NOMO-1 treated with dmso at 0.1 percent for 144 hours (cell line): Measurements from ENCODE around the gene COL6A1.

Experiments used
- DNase-seq: peaks from one replicate; lab custom pipeline; 2025; ENCODE audit not compliant: unreplicated experiment; lab: John Stamatoyannopoulos, UW

COL6A1 gene

DNA sequence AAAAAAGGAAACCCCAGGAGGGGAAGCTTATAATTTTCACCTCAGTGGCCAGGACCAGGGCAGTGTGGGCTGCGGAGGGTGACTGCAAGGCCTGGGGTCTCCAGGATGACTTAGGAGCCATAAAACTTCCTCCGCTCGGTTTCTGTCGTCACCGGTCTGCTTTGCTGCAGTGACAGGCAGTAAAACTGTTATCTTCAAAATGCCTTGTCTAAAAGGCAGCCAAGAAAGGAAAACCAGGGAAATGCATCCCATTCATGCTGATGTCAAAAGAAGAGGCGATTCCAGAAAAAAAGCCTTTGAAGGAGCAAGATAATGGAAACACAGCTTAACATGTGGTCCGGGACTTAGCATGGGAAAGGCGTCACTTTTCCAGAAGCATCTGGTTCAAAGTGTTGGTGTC is 42.0 kb downstream of the COL6A1 start:
- no peak for DNase-seq

DNA sequence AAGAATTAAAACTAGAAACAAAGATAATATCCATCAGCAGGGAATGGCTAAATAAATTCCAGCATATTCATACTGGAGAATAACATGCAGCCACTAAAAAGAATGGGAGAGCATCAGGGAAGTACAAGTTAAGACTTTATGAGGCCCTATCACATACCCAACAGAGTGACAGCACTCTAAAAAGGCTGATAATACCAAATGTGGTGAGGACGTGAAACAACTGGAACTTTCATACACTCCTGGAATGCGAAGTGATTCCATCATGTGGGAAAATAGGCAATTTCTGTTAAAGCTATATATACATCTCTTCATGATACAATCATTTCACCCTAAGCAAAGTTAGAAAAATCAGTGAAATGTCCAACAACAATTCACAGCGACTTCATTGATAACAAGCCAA is 42.6 kb downstream of the COL6A1 start:
- DNase-seq = no peak

DNA sequence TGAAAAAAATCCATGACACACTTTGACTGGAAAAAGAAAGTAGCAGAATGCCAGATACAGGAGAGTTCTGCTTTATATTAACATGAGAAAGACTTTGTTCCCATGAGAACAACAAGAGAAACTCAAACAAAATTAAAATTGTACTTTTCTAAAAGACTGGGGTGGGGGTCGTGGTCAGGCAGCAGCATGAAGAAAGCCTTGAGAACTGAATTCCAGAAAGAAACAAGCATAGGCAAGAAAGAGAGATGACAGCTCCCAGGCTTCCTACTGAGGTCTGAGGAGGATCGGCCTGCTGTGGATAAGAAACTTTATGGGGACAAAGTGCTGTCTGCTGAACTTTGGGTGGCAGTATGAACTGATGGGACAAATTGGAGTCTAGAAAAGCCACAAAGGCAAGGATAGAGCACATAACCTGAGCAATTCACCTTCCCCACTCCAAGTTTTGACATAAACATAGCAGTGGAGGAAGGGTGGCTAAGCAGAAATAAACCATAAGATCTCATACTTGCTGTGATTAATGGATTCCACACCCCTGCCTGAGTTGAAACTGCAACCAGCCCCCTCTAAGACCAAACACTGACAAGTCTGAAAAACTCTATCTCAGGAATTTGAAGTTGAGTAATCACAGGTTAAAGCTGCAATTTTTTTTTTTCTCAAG is 43.7 kb downstream of the COL6A1 start:
- DNase-seq = no peak

DNA sequence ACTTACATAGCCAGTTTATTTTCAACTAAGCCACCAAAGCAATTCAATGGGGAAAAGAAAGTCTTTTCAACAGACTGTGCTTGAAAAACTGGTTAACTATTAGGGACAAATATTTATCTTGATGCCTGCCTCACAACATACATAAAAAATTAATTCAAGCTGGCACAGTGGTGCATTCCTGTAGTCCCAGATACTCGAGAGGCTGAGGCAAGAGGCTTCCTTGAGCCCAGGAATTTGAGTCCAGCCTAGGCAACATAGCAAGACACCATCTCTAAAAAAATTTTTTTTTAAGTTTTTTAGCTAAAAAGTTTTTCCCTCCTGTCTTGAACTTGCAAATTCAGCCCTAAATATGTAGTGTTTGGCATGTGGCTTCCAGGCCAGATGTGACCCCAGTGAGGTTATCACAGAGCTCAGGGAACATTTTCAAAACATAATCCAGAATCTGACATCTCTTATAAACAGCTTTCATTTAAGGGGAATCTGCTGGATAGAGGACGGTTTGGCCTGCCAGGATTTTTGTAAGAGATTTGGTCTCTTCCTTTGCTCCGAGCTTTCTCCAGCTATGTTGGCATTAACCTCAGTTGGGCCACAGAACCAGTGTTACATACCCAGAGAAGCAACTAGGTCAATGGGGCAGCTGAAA is 46.4 kb downstream of the COL6A1 start:
- no peak for DNase-seq

DNA sequence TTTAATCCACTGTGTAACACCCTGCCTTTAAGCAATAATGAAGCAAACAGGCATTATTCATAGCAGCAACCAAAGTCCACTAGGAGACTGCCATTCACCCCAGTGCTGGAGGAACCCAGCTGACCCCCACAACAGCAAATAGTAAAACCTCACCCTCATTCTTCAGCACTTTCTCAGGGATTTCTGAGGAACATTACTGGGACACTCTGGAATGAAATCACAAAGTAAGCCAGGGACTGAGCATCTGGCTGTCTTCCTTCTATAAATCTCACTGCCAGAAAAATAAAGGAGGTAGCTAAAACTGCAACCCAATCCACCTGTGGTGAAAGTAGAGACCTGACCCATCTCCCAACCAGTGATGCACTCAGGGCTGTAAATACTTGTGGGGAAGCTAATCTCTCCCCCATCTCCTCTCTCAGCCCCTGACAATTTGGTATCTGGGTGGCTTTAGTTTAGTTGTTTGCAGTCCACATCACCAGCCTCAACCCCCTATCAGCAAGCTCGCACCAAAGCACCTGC is 47.1 kb downstream of the COL6A1 start:
- DNase-seq = no peak

DNA sequence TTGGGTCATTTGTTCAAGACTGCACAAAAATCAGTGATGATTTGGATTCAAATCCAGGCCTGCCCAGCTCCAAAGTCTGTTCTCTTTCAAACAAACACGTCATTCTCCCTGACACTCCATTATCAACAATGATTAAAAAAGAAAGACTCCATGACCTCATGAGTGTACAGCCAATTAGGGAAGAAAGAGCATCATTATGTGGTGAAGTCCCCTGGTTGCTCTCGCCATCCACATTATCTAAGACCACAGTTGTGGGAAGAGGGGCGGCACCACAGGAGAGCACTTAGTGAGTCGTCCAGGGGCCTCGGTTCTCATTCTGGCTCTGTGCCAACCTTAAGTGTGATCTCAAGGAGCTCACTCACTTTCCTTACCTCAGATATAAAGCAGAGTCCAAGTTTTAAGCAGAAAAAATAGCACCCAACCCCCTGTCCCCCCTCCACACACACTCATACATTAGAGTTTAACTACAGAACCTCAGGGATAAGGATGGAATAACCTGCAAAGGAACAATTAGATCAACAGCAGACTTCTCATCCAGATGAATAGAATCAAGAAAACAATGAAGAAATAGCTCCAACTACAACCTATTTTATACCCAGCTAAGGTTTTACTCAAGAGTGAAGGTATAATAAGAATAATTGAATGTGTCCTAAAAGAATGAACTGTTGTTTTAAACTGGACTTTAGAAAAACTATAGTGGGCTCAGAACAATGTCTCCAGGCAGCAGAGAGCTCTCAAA is 47.8 kb downstream of the COL6A1 start:
- no peak for DNase-seq

DNA sequence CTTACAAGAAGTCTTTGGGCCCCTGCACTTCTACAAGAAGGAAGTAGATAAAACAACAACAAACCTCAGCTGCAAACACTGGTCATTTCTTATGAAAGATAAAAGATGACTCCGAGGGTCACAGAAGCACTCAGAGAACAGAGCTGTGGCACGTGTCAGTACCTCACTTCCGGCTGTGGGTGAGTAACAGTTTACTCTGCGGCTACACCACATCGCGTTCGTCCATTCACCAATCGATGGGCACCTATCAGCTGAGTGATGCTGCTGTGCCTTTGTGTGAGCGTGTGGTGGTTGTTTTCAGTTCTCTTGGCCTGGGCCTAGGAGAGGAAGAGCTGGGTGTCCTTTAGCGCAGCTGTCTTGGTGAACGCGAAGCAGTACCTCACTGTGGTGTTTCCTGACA is 49.9 kb downstream of the COL6A1 start:
- no peak for DNase-seq

DNA sequence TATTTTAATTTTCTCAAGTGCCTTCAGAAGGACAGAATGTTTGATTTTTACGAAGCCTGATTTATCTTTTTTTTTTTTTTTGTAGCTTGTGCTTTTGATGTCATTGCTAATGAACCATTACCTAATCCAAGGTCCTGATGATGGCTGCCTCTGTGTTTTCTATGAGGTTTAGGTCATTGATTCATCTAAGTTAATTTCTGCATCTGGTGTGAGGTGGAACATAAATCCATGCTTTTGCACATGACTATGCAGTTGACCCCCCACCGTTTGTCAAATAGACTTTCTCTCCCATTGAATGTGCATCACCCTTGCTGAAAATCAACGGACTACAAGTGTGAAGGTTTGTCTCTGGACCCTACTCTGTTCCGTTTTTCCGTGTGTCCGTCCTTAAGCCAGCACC is 50.5 kb downstream of the COL6A1 start:
- DNase-seq = no peak

DNA sequence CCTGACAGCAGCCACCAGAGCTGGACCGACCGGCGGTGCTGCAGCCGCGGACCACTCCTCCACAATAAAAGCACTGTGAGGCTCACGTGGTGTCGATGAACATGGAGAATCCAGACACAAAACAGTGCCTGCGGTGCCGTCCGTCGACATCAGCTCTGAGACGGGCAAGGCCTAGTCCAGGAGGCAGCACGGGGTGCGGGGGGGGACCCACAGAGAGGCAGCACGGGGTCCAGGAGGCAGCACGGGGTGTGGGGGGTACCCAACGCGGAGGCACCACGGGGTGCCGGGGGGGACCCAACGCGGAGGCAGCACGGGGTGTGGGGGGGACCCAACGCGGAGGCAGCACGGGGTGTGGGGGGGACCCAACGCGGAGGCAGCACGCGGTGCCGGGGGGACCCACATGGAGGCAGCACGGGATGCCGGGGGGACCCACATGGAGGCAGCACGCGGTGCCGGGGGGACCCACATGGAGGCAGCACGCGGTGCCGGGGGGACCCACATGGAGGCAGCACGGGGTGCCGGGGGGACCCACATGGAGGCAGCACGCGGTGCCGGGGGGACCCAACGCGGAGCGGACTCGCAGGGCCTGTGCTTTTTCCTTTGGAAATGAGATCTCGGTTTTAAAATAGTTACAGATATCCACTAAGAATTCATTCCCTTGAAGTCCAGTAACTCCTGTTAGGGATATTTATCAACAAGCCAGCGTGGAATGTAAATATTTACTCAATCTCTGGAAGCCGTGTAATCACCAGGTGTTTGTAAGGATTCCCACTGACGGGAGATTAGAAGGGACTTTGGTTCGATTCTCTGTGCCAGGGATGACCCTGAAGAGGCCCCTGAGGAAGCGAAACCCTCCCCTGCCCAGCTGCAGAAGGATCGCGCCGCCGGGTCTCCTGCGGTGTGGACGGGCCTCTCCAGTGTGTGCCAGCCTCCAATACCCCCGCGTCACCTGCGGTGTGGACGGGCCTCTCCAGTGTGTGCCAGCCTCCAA is 52.1 kb downstream of the COL6A1 start:
- no peak for DNase-seq

DNA sequence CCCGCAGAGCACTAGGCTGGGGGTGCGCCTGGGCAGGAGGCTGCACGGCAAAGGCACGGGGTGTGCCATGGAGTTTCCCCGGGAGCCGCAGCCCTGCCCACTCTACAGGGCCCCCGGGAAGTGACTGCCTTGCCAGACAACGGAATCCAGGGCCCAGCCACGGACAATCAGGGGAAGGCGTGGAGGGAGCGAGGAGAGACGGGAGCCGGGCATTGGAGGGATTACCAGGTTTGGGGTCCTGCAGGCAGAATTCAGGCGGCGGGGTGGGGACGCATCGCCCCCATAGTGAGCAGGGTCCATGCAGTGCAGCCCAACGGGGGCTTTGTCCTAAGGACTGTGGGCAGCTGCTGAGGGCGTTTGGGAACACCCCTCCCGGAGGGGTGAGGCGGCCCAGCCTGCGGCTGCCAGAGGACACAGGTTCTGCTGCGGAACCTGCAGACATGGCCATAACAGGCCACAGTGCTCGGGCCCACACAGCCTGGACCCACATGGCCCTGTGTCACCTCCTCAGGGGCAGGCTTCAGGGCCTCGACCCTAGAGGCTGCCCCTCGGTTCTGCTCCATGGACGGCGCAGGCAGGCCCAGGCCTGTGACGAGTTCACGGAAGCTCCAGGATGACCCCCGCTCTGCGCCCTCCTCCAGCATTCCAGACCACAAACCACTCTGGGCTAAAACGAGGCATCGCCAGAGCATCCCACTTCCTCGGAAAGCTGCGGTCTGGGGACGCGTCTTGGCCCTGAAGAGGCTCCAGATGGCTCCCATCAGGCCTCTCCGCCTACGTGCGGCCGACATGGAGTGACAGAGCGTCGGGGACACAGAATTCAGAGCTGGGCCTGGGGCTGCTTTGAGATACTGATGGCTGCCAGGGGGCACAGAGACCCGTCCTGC is 54.5 kb downstream of the COL6A1 start:
- DNase-seq = no peak

DNA sequence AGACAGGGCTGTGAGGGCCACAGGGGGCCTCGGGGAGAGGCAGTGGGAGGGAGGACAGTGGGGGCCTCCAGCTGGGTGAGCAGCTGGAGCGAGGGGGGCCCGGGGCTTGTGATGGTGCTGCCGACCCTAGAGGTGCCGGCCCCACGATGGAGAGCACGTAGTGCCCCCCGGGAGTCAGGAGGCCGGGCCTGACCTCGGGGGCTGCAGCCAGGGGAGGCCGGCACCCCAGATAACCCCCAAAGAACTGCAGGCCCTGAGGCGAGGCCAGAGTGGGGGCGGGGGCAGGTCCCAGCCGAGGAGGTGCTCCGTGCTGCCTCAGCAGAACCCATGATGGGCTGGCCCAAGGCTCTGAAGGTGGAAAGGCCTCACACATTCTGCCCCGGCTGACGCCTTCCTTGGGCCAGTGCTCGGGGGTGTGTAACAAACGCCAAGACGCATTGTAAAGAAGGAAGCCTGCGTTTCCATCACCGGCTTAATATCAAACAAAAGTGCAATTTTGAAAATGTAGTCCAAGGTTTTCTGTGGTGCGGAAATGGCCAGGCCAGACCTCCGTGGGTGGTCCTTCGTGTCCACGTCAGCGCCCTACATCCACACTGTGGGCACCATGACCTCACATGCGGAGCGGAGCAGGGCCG is 55.2 kb downstream of the COL6A1 start:
- DNase-seq = no peak

DNA sequence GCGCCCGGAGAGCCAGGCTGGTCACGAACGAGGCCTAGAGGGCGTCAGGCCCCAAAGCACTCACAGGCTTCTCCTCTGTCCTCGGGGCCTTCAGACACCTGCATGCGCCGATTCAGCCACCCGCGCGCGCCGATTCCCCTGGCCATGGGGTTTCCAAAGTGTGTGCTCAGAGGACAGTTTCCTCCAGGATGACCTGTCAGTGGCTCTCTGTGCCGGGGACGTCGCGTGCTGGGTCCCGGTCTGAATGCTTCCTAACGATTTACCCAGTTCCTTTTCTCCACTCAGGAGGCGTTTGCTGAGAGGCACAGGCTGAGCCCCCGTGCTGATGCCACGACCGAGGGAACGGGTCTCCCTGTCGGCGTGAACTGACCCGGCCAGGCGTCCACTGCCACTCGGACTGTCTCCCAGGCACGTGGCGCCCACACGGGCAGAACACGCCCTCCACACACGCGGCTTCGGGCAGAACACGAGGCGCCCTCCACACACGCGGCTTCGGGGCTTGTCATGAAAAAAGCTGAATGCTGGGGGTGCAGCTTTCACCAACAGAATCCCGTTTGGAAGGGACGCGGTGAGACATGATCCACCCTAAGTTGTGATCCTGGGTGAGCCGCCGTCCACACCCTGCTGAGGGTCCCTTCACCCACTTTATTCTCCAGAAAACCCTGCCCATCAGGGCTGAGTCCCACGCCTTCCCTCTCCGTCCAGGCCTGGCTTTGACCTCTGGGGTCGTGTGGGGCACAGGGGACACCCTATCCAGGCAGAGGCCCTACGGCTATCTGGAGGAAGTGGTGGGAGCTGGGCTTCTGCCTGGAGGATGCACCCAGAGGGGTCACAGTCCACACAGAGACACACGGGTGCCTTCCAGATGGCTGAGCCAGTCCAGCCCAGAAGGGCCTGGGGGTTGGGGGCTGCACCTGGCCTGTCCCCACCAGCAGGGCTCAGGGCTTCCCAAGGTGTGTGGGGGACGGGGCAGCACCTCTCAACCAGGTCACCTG is 56.1 kb downstream of the COL6A1 start:
- no peak for DNase-seq

DNA sequence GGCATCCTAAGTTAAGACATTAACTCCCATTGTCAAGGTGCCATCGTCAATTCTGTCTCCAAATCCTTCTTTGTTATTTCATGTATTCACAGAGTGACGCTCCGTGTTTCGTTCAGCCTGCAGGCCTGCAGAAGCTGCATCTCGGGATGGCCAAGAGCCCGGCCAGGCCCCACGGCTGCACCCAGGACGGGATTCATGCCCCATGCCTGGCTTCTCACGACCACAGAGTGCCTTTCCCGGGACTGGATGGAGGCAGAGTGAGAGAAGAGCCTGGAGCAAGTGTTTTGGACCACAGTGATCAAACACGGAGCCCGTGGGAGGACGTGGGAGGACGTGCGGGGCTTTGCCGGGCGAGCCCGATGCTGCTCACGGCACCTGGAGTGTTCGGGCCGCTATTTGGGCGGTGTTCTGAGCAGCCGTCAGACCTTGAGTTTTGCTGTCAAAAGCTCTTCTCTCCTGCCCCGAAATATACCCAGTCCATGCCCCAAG is 56.8 kb downstream of the COL6A1 start:
- DNase-seq = no peak

DNA sequence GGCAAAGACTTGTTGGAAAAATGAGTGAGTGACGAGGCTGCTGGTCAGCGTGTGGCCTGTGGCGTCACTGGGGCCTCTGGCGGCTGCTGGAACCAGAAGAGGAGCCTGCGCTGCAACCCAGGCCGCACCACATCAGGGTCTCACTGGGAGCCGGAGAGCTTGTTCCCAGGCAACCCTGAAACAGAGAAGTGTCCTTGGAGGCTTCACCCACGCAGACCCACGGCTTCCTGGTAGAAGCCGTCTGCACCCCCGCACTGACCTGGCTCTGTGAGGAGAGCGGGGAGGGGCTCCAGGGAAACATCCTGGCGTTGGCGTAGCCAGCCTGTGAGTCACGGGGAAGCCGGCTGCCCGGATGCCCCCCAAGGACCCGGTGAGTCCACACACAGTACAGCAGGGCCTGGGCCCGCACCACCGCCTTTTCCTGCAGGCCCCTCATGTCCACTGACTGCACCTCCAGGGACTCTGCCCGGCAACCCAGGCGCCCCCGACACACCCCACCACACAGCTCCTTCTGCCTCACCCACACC is 57.4 kb downstream of the COL6A1 start:
- DNase-seq = no peak

DNA sequence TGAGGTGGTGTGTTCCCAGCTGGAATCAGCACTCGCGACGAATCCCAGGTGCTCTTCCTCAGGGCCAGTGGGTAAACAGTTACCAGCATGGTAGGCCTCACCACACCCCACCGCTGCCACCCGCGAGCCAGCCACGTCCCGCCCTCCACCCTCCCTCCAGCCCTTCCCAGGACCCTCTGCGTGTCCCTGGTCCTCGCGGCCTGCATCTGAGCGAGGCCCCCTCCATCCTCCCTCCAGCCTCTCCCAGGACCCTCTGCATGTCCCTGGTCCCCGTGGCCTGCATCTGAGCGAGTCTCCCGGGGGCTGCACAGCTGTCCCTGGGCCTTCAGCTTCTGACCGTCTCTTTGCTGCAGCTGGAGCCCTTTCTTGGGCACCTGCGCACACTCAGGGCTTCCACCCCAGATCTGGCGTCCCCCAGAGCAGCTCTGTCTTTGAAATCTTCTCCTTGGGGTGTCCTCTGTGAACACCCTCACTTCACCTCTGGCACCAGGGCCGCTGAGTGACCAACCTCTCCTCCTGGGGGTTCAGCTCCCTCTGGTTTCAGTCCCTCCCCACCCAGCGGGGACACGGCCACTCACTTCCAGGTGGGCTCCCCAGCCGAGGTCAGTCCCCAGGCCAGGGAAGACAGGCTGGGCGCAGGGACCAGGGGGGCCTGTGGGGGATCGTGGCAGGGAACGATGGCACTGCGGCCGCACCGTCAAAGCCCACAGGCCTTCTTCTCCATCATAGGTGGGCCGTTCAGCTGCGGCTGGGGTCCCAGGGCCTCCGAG is 58.5 kb downstream of the COL6A1 start:
- DNase-seq = no peak

DNA sequence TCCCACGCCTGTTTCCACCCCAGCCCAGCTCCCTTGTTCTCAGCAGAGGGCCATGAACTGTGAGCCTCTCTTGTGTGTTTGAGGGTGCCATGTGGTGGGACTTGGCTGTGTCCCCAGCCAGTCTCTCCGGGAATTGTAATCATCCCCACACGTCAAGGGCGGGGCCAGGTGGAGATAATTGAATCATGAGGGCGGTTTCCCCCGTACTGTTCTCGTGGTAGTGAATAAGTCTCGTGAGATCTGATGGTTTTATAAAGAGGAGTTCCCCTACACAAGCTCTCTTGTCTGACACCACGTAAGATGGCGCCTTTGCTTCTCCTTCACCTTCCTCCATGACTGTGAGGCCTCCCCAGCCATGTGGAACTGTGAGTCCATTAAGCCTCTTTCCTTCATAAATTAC is 59.1 kb downstream of the COL6A1 start:
- no peak for DNase-seq

DNA sequence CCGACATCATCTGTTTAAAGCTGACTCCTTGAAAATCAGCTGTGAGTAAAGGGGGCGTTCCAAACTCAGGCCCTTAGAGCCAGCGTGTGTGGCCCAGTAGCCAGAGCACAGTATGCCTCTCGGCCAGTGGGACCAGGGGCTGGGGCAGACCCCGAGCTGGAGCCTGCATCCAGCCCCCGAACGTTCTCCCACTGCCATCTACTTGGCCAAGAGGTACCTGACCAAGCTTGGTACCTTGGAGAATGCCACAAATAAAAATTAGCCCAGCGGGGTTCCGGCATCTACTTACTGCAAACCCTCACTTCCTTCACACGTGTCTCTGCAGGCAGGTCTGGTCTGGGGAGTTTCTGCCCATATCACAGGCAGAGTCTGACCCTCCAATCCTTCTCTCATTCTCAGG is 59.6 kb downstream of the COL6A1 start:
- no peak for DNase-seq
